K562 (cell line): Measurements from ENCODE around the gene KAT6B. TPM values are rescaled to one million over a fixed set of nuclear protein-coding genes. Genes with fewer than 3 reads are reported as not detected.

ENCODE experiments used
- ATAC-seq: fragments of 200-7000 bp; cut with Tn5 transposase; 3 replicates; pipeline ENCODE4 v1.9.1; 2020; ENCODE audit warnings: moderate library complexity
- BruUV-seq: library from RNA; stranded (reverse); fragments of 400-500 nt; replicated peaks from 2 replicates; lab custom pipeline; 2021; lab: Mats Ljungman, UMichigan
- CTCF ChIA-PET: fragments of 300-600 bp; formaldehyde crosslinking; extraction: SDS; loops from one replicate; lab custom pipeline; 2021; ENCODE audit warnings: low intra/inter-chr PET ratio; lab: Yijun Ruan, JAX
- POLR2A ChIA-PET: fragments of 300-600, 350-650 bp; sonication (Branson Sonifier 250); formaldehyde crosslinking; extraction: SDS; loops from one replicate; lab custom pipeline; 2021; ENCODE audit warnings: antibody characterized with exemption, inconsistent platforms; lab: Yijun Ruan, JAX
- DNase-seq, 4 experiments: peaks; one replicate each; pipeline versions ENCODE4 v3.0.0 to v3.0.0-alpha.2; 2011 to 2018; ENCODE audit warnings: low spot score in 3 of 4, mixed read lengths in 3 of 4; ENCODE audit errors: extremely low read depth in 1 of 4
- FAIRE-seq: peaks from 2 replicates; lab custom pipeline; 2011; peaks lifted over from hg19 to GRCh38; lab: Jason Lieb, UNC
- H2AFZ ChIP-seq: 2 replicates; pipeline ENCODE4 v1.6.0; 2011; ENCODE audit warnings: low read depth, low read length, control low read depth, inconsistent platforms
- H3K27ac ChIP-seq: fragments of 200-600 bp; 3 replicates; pipeline ENCODE4 v1.8.0; 2011; ENCODE audit warnings: low read depth, mild to moderate bottlenecking, control low read depth, inconsistent platforms, low read length, moderate library complexity, mixed read lengths; ENCODE audit errors: extremely low read depth
- H3K27me3 ChIP-seq, 2 experiments: fragments of 300-600 bp in 1 of 2; 2 replicates in 1 of 2; 3 replicates in 1 of 2; pipeline versions ENCODE4 v1.6.0 to v1.8.0; 2011; ENCODE audit warnings: inconsistent platforms in 2 of 2, low read length in 2 of 2, mild to moderate bottlenecking in 1 of 2, mixed read lengths in 1 of 2, moderate library complexity in 1 of 2; ENCODE audit not compliant: control insufficient read depth in 2 of 2, insufficient read depth in 2 of 2
- H3K36me3 ChIP-seq: fragments of 300-600 bp; 3 replicates; pipeline ENCODE4 v1.8.0; 2011; ENCODE audit warnings: mild to moderate bottlenecking, low read length, inconsistent platforms; ENCODE audit not compliant: control insufficient read depth, insufficient read depth
- H3K4me1 ChIP-seq, 2 experiments: fragments of 200-600 bp in 1 of 2; replicated peaks in 1 of 2; 2 replicates in 1 of 2; 3 replicates in 1 of 2; pipeline versions ENCODE4 v1.5.1 to v1.8.0; 2011; ENCODE audit warnings: inconsistent platforms in 2 of 2, low read length in 2 of 2, mild to moderate bottlenecking in 1 of 2, mixed read lengths in 1 of 2, moderate library complexity in 1 of 2; ENCODE audit not compliant: control insufficient read depth in 2 of 2, insufficient read depth in 2 of 2
- H3K4me2 ChIP-seq: 2 replicates; pipeline ENCODE4 v1.6.1; 2011; ENCODE audit warnings: low read length, control low read depth, inconsistent platforms, mixed read lengths; ENCODE audit not compliant: insufficient read depth
- H3K4me3 ChIP-seq: fragments of 200-600 bp; sonication (generic), shearing (Covaris generic); 2 replicates; pipeline ENCODE4 v1.5.1; 2016; ENCODE audit warnings: control low read depth, inconsistent platforms
- H3K79me2 ChIP-seq: fragments of 200-600 bp; 3 replicates; pipeline ENCODE4 v1.8.0; 2011; ENCODE audit warnings: low read length, inconsistent platforms; ENCODE audit not compliant: control insufficient read depth, insufficient read depth
- H3K9ac ChIP-seq, 2 experiments: 2 replicates each; pipeline versions ENCODE4 v1.6.0 to v1.6.1; 2011; ENCODE audit warnings: low read depth in 2 of 2, low read length in 2 of 2, control low read depth in 1 of 2, inconsistent platforms in 1 of 2, mild to moderate bottlenecking in 1 of 2, mixed read lengths in 1 of 2; ENCODE audit not compliant: insufficient read depth in 1 of 2
- H3K9me1 ChIP-seq: one replicate; pipeline ENCODE4 v1.6.0; 2011; ENCODE audit warnings: inconsistent platforms, mild to moderate bottlenecking, low read length, moderate library complexity; ENCODE audit not compliant: control insufficient read depth, insufficient read depth
- H3K9me3 ChIP-seq: replicated peaks from 2 replicates; pipeline ENCODE4 v1.5.1; 2011; ENCODE audit warnings: low read depth, low read length, inconsistent platforms; ENCODE audit not compliant: control insufficient read depth, insufficient read depth
- H4K20me1 ChIP-seq: replicated peaks from 2 replicates; pipeline ENCODE4 v1.6.1; 2011; ENCODE audit warnings: low read length, inconsistent platforms, mixed read lengths; ENCODE audit not compliant: control insufficient read depth, insufficient read depth
- ATF4 ChIP-seq: fragments of 450-650 bp; formaldehyde crosslinking; IDR thresholded peaks from 2 replicates; pipeline ENCODE4 v1.4.0; 2022; ENCODE audit warnings: mild to moderate bottlenecking, moderate library complexity
- CHAMP1 ChIP-seq: fragments of 450-650 bp; IDR thresholded peaks from 2 replicates; pipeline ENCODE4 v1.6.1; 2016; ENCODE audit warnings: mild to moderate bottlenecking
- MCM7 ChIP-seq, 2 experiments: fragments of 450-650 bp; IDR thresholded peaks; 2 replicates each; pipeline ENCODE4 v1.6.1; 2016 to 2018
- RBFOX2 ChIP-seq: fragments of 200-400 bp; formaldehyde crosslinking; IDR thresholded peaks from 2 replicates; pipeline ENCODE4 v1.6.1; 2017; ENCODE audit warnings: low read depth, mild to moderate bottlenecking, low read length, moderate library complexity
- ZNF143 ChIP-seq: sonication (generic); formaldehyde crosslinking; IDR thresholded peaks from 2 replicates; pipeline ENCODE4 v1.9.0; 2022; ENCODE audit warnings: mild to moderate bottlenecking, missing genetic modification reagents
- WGBS: fragments of 100-300 bp; shearing (Covaris generic); methylation state at CpG from one replicate; pipeline ENCODE4 v1.1.6; 2016; ENCODE audit warnings: low coverage, mixed read lengths; ENCODE audit not compliant: insufficient coverage; ENCODE audit errors: missing lambda C conversion rate; 5-methylcytosine and 5-hydroxymethylcytosine counted together
- in situ Hi-C: fragments of 300-500 bp; cut with MboI; formaldehyde crosslinking; loops from 4 replicates; pipeline ENCODE4 v1.15.0; 2018; ENCODE audit warnings: inconsistent platforms, mixed read lengths
- intact Hi-C: fragments of 100-400 bp; cut with micrococcal nuclease; formaldehyde crosslinking; loops from 2 replicates; pipeline ENCODE4 v1.14.2; 2022
- polyA plus RNA-seq, 8 experiments: library from polyadenylated mRNA; depleted of rRNA in 4 of 8; stranded (reverse) in 5 of 8; unstranded in 3 of 8; fragments of >200 nt; fragmentation: Nextera tagmentation in 2 of 8; fragmentation: Illumina TruSeq in 1 of 8; extraction: Ambion mirVana in 2 of 8; extraction: Trizol in 1 of 8; gene quantifications; 2 replicates each; pipeline versions ENCODE4 v1.2.1 to v1.2.3, GENCODE V29; 2011 to 2014; ENCODE audit warnings: inconsistent platforms in 1 of 8, missing spikeins in 1 of 8
- total RNA-seq, 7 experiments: library from RNA; depleted of rRNA in 6 of 7; stranded (reverse); fragments of >200 nt in 6 of 7; fragmentation: Illumina TruSeq in 2 of 7; extraction: Trizol in 2 of 7; gene quantifications; 2 replicates each; pipeline versions ENCODE4 v1.2.1 to v1.2.3, GENCODE V29; 2011 to 2021; ENCODE audit warnings: low replicate concordance in 1 of 7
- TF ChIP-seq, protein P1 (sequence below): fragments of 250-450 bp; sonication (Bioruptor Pico); IDR thresholded peaks from 2 replicates; pipeline ENCODE4 v1.4.0; 2020

Gene KAT6B
- total and polyA plus RNA-seq, 9 of the 15 experiments (the other 6 are each of a cell fraction or from before 2014, with no cell fraction given), result 1.4 to 9.2 (median 6.8) TPM

DNA sequence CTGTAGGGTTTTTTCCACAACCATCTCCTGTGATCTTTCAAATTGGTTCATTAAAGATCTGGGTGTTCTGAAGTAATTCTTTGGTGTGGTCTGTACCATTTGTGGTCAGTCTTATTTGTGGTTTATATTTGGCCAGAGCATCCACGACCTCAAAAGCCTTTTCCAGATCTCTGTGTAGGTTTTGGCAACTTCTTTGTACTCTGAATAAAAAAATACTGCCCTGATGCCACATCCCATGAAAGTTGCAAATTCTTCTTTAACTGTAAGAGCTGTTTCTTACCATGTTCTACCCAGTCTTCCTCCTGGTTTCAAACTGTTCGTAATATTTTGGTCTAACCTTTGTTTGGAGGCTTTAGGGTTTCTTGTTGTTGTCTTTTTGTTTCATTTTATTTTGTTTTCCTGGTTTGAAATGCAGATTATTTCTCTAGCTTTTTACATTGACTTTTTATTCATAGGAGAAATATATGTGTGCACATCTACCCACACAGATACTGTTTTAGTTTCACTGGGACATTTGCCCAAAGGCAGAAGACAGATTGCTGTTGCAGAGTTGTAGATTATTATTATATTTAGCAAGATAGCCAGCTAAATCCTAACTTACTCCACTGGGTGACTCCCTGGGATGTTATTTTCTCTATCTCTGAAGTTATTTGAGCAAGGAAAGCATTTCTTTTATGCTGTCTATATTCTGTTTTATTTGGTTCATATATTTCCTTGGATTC lies 161.8 kb downstream of the KAT6B start:
- Histone ChIP-seq H3K4me1 (no peaks in the 10 kb centered on the region), H3K4me2 (no peak overlapping the region), H3K36me3 (no peaks in the 10 kb centered on the region), H3K4me3 (no peak overlapping the region), H3K9me3 (no peaks in the 10 kb centered on the region), H3K9me1 (no peaks in the 10 kb centered on the region), H2AFZ (no peak overlapping the region)
- no peak for ATAC-seq
- no TSS peak for BruUV-seq
- WGBS, result 16% methylated on average over 2 of the region's 2 CpGs
- TF ChIP-seq ZNF143 (CRISPR knock-in tag) (no peak), ATF4 (CRISPR knock-in tag) (no peak), RBFOX2 (no peak), CHAMP1 (no peak), MCM7 (IDR thresholded peaks at IDR 0.05) (no peak)
- TF ChIP-seq, protein P1, sequence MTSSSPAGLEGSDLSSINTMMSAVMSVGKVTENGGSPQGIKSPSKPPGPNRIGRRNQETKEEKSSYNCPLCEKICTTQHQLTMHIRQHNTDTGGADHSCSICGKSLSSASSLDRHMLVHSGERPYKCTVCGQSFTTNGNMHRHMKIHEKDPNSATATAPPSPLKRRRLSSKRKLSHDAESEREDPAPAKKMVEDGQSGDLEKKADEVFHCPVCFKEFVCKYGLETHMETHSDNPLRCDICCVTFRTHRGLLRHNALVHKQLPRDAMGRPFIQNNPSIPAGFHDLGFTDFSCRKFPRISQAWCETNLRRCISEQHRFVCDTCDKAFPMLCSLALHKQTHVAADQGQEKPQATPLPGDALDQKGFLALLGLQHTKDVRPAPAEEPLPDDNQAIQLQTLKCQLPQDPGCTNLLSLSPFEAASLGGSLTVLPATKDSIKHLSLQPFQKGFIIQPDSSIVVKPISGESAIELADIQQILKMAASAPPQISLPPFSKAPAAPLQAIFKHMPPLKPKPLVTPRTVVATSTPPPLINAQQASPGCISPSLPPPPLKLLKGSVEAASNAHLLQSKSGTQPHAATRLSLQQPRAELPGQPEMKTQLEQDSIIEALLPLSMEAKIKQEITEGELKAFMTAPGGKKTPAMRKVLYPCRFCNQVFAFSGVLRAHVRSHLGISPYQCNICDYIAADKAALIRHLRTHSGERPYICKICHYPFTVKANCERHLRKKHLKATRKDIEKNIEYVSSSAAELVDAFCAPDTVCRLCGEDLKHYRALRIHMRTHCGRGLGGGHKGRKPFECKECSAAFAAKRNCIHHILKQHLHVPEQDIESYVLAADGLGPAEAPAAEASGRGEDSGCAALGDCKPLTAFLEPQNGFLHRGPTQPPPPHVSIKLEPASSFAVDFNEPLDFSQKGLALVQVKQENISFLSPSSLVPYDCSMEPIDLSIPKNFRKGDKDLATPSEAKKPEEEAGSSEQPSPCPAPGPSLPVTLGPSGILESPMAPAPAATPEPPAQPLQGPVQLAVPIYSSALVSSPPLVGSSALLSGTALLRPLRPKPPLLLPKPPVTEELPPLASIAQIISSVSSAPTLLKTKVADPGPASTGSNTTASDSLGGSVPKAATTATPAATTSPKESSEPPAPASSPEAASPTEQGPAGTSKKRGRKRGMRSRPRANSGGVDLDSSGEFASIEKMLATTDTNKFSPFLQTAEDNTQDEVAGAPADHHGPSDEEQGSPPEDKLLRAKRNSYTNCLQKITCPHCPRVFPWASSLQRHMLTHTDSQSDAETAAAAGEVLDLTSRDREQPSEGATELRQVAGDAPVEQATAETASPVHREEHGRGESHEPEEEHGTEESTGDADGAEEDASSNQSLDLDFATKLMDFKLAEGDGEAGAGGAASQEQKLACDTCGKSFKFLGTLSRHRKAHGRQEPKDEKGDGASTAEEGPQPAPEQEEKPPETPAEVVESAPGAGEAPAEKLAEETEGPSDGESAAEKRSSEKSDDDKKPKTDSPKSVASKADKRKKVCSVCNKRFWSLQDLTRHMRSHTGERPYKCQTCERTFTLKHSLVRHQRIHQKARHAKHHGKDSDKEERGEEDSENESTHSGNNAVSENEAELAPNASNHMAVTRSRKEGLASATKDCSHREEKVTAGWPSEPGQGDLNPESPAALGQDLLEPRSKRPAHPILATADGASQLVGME (CRISPR knock-in tag), result no peak
- TF ChIP-seq, all 486 proteins: peak for 0
- CTCF ChIA-PET, result no interaction called here
- Histone ChIP-seq H4K20me1 (no peaks in the 10 kb centered on the region), H3K79me2 (no peaks in the 10 kb centered on the region), H3K9ac (no peak overlapping the region), H3K27ac (no peak overlapping the region), H3K27me3 (no peaks in the 10 kb centered on the region)
- in situ Hi-C loops (no loop called here), intact Hi-C loops (no loop called here)
- DNase-seq, result no peak
- FAIRE-seq, result no peak
- POLR2A ChIA-PET, result no interaction called here
